T-helper 1 cell treated with Interleukin-12 subunit alpha and Interleukin-12 subunit beta and Interleukin-4 antibody, amounts not matched to agents 30 μg/mL and 1 μg/mL, for 36 hours (primary cell): ENCODE measurements around the gene SH3PXD2A.
"Not testable (repeated sequence)": the region's sequence is repeated elsewhere in the genome, so short reads cannot be mapped to it uniquely, and the experiment has no call there.

Source experiments
- H3K27ac Mint-ChIP-seq: one replicate; pipeline ENCODE4 v1.8.0; 2021; ENCODE audit warnings: mild to moderate bottlenecking, mixed read lengths
- H3K27me3 Mint-ChIP-seq: one replicate; pipeline ENCODE4 v1.8.0; 2021; ENCODE audit warnings: low read depth, mixed read lengths
- H3K36me3 Mint-ChIP-seq: one replicate; pipeline ENCODE4 v1.8.0; 2021; ENCODE audit warnings: low read depth, mixed read lengths
- H3K4me1 Mint-ChIP-seq: one replicate; pipeline ENCODE4 v1.8.0; 2021; ENCODE audit warnings: low read depth, mixed read lengths
- H3K4me3 Mint-ChIP-seq: one replicate; pipeline ENCODE4 v1.8.0; 2021; ENCODE audit warnings: mild to moderate bottlenecking, moderate library complexity, mixed read lengths
- H3K9me3 Mint-ChIP-seq: one replicate; pipeline ENCODE4 v1.8.0; 2021; ENCODE audit warnings: mixed read lengths

SH3PXD2A gene

DNA sequence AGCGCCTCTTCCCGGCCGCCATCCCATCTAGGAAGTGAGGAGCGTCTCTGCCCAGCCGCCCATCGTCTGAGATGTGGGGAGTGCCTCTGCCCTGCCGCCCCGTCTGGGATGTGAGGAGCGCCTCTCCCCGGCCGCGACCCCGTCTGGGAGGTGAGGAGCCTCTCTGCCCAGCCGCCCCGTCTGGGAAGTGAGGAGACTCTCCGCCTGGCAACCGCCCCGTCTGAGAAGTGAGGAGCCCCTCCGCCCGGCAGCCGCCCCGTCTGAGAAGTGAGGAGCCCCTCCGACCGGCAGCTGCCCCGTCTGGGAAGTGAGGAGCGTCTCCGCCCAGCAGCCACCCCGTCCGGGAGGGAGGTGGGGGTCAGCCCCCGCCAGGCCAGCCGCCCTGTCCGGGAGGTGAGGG lies 248.3 kb downstream of the SH3PXD2A start:
- H3K4me3 Mint-ChIP-seq, H3K27ac Mint-ChIP-seq, H3K27me3 Mint-ChIP-seq, H3K9me3 Mint-ChIP-seq, H3K4me1 Mint-ChIP-seq: not testable (repeated sequence)
- H3K36me3 Mint-ChIP-seq = peaks cover 14% of the 10 kb centered on the region

DNA sequence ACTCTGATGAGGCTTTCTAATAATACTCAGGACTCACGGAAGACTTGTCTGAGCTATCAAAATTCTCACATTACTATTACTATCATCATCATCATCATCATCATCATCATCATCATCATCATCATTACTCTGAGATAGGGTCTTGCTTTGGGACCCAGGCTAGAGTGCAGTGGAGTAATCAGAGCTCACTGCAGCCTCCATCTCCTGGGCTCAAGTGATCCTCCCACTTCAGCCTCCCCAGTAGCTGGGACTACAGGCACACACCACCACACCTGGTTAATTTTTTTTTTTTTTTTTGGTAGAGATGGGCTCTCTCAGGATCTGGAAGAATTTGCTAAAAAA lies 249.3 kb downstream of the SH3PXD2A start:
- not testable (repeated sequence) for H3K9me3 Mint-ChIP-seq, H3K27ac Mint-ChIP-seq, H3K4me3 Mint-ChIP-seq, H3K4me1 Mint-ChIP-seq, H3K27me3 Mint-ChIP-seq
- H3K36me3 Mint-ChIP-seq = peaks cover 14% of the 10 kb centered on the region

- Mint-ChIP-seq H3K9me3 (no peaks in the 10 kb centered on the region), H3K36me3 (peaks cover 14% of the 10 kb centered on the region), H3K4me3 (no peak overlapping the region), H3K27me3 (no peaks in the 10 kb centered on the region), H3K27ac (no peak overlapping the region), H3K4me1 (no peaks in the 10 kb centered on the region)
These were observed 249.8 kb downstream of the SH3PXD2A start for GRCh38 chr10:103605359-103606096.

- H3K27ac Mint-ChIP-seq = no peak overlapping the region
These were observed 252.0 kb downstream of the SH3PXD2A start for GRCh38 chr10:103603382-103603781.

GRCh38 chr10:103602852-103603155 lies 252.6 kb downstream of the SH3PXD2A start:
- no peak overlapping the region for H3K27ac Mint-ChIP-seq
- no peaks in the 10 kb centered on the region for H3K9me3 Mint-ChIP-seq
- no peak overlapping the region for H3K4me3 Mint-ChIP-seq
- peaks cover 14% of the 10 kb centered on the region for H3K36me3 Mint-ChIP-seq
- H3K27me3 Mint-ChIP-seq = no peaks in the 10 kb centered on the region
- no peaks in the 10 kb centered on the region for H3K4me1 Mint-ChIP-seq

More at GRCh38 chr10:103603382-103603781, 252.0 kb downstream of the SH3PXD2A start:
- Mint-ChIP-seq H3K4me1 (no peaks in the 10 kb centered on the region), H3K9me3 (no peaks in the 10 kb centered on the region), H3K27me3 (no peaks in the 10 kb centered on the region), H3K4me3 (no peak overlapping the region), H3K36me3 (peaks cover 14% of the 10 kb centered on the region)

DNA sequence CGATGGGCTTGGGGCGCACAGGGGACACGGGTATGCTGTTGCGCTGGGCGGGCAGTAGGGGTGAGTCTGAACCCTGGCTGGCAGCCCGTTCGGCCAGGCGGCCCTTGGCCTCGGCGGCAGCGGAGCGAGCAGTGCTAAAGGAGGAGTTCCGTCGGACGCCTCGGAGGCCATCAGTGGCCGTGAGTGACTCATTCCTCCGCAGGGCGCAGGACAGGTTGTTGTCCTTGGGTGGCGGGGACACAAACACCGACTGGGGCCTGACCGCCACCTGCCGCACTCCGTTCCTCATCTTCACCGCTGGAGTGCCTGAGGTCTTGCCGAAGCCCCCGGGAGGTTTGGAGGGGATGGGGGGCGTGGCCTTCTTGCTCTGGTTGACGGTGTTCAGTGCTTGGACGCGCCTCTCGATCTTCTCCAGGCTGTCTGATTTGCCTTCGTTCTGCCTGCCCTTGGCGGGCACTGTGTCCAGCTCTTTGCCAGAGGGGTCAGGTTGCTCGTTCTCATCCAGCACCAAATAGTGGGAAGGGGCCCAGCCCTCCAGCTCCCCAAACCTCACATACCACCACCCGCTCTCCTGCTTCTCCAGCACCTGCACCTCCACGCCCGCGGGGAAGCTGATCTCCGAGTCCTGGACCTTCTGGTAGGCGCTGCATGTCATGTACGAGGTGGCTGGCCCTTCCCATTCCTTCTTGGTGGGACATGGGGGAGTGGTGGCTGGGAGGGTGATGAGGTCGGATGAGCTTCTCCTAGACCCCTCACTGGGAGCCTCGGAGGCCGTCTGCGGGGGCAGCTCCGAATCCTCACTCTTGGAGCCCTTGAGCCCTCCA lies 253.1 kb downstream of the SH3PXD2A start:
- H3K36me3 Mint-ChIP-seq = peaks cover 14% of the 10 kb centered on the region
- no peaks in the 10 kb centered on the region for H3K27me3 Mint-ChIP-seq
- H3K4me3 Mint-ChIP-seq = no peak overlapping the region
- H3K27ac Mint-ChIP-seq = no peak overlapping the region
- no peaks in the 10 kb centered on the region for H3K4me1 Mint-ChIP-seq
- no peaks in the 10 kb centered on the region for H3K9me3 Mint-ChIP-seq

GRCh38 chr10:103600956-103601569 lies 254.3 kb downstream of the SH3PXD2A start:
- H3K4me1 Mint-ChIP-seq = no peaks in the 10 kb centered on the region
- no peaks in the 10 kb centered on the region for H3K9me3 Mint-ChIP-seq
- H3K27ac Mint-ChIP-seq = no peak overlapping the region
- H3K4me3 Mint-ChIP-seq = no peak overlapping the region
- H3K27me3 Mint-ChIP-seq = no peaks in the 10 kb centered on the region
- H3K36me3 Mint-ChIP-seq = peaks cover 13% of the 10 kb centered on the region

GRCh38 chr10:103600325-103600724 lies 255.1 kb downstream of the SH3PXD2A start:
- Mint-ChIP-seq H3K9me3 (no peaks in the 10 kb centered on the region), H3K4me1 (no peaks in the 10 kb centered on the region), H3K36me3 (peaks cover 11% of the 10 kb centered on the region)

GRCh38 chr10:103599907-103600306 lies 255.5 kb downstream of the SH3PXD2A start:
- Mint-ChIP-seq H3K9me3 (no peaks in the 10 kb centered on the region), H3K4me3 (no peak overlapping the region), H3K27me3 (no peaks in the 10 kb centered on the region), H3K4me1 (no peaks in the 10 kb centered on the region), H3K36me3 (peaks cover 11% of the 10 kb centered on the region), H3K27ac (no peak overlapping the region)

More at GRCh38 chr10:103600325-103600724, 255.1 kb downstream of the SH3PXD2A start:
- no peak overlapping the region for H3K4me3 Mint-ChIP-seq
- H3K27me3 Mint-ChIP-seq = no peaks in the 10 kb centered on the region
- H3K27ac Mint-ChIP-seq = no peak overlapping the region

DNA sequence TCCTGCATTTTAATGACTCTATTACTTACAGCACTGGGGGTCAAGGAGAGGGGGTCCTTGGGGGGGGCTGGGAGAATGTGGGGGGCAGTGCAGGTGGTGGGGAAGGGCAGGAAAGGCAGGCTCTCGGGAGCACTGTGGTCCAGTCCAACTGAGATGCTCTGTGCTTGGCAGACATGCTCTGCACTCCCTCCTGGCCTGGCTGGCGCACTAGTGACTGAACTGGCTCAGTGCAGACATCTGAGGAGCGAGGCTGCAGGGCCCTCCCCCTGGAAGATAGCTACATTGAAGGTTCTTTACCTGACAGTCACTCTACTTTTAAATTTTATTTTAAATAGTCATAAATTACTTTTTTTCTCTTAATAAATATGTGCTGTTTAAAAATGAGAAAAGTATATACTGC lies 256.2 kb downstream of the SH3PXD2A start:
- Mint-ChIP-seq H3K27me3 (no peaks in the 10 kb centered on the region), H3K36me3 (peaks cover 11% of the 10 kb centered on the region), H3K4me1 (no peaks in the 10 kb centered on the region), H3K4me3 (no peak overlapping the region), H3K9me3 (no peaks in the 10 kb centered on the region), H3K27ac (no peak overlapping the region)

DNA sequence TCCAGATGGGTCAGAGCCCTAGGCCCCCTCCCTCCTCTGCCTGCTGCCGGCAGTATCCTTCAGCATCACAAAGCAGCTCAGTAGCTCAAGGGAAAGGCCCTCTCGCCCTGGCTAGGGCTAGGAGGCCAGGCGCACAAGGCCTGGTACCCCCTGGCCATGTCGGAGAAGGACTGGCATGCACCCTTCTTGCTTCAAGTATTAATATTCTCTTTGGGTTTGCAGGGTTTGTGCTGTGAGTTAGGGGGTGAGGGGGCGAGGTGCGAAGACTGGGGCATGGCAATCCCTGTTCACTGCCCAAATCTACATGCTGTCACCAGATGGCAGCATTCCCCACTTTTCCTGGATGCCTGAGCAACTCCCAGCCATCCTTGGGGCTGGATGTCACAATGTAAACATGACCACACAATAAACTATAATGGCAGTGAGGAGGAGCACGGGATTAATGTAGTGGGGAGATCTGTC lies 256.7 kb downstream of the SH3PXD2A start:
- H3K36me3 Mint-ChIP-seq = peaks cover 9% of the 10 kb centered on the region

GRCh38 chr10:103597003-103597402 lies 258.4 kb downstream of the SH3PXD2A start:
- Mint-ChIP-seq H3K9me3 (no peaks in the 10 kb centered on the region), H3K4me1 (no peaks in the 10 kb centered on the region), H3K4me3 (no peak overlapping the region), H3K27me3 (no peaks in the 10 kb centered on the region), H3K27ac (no peak overlapping the region), H3K36me3 (no peaks in the 10 kb centered on the region)

More for the DNA sequence above, 256.7 kb downstream of the SH3PXD2A start:
- no peak overlapping the region for H3K27ac Mint-ChIP-seq
- H3K9me3 Mint-ChIP-seq = no peaks in the 10 kb centered on the region
- H3K27me3 Mint-ChIP-seq = no peaks in the 10 kb centered on the region
- no peaks in the 10 kb centered on the region for H3K4me1 Mint-ChIP-seq
- no peak overlapping the region for H3K4me3 Mint-ChIP-seq

DNA sequence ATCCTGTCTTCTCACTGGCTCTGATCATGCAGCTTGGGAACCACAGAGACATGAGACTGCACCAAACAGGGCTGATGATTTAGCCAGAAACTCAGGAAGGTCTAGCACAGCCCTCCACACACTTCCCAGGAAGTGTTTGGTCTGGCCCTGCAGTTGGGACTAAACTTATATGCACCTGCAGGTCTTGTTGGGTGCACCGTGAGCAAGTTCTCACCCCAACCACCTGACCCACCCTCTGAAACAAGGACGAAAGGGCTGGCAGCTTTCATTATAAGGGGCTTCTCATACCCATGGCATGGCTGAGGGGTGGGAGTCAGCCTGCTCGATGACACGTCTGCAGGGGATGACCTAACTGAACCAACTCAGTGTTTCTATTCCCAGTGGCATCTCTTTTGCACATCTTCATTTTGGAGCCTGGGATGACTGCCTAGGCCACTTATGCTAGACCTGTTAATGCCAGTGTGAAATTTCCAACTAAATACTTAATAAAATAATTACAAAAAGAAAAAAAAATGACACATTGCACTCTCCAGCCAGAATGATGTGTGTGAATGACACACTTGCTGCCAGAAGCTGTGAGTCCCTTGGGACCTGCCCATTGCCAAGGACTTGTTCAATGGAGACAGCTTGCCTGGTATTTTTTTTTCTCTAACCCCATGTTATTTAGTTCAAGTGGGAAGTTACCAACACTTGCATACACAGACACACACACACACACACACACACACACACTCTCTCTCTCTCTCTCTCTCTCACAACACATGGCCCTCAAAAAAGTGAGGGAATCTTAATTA lies 259.2 kb downstream of the SH3PXD2A start:
- Mint-ChIP-seq H3K9me3 (no peaks in the 10 kb centered on the region), H3K4me3 (no peak overlapping the region), H3K4me1 (no peaks in the 10 kb centered on the region), H3K27ac (no peak overlapping the region), H3K36me3 (no peaks in the 10 kb centered on the region), H3K27me3 (no peaks in the 10 kb centered on the region)

DNA sequence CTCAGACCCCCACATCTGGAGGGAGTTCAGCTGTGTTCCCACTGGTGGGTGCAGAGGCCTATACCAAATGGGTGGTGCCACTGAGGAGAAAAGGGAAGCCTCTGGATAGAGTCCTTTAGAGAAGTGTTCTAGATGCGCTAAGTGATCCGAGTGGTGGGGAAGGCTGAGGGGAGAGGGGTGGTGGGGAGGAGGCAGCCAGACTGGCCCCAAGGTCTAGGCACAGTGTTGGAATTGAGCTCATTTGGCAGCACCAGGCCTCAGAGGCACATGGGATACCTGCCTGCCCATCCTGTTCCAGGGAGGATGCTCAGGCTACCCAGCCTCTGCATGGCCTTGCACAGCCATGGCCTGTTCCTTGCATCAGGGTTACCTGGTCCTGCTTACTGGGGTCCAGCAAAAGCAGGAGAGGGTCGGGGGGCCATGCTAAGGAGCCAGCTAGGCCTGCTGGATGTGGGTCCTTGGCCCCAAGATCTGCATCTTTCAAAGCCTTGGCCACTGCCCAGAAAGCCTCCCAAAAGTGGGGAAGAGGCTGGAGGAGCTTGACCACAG lies 262.3 kb downstream of the SH3PXD2A start:
- no peak overlapping the region for H3K27ac Mint-ChIP-seq
- no peaks in the 10 kb centered on the region for H3K27me3 Mint-ChIP-seq
- no peak overlapping the region for H3K4me3 Mint-ChIP-seq
- H3K9me3 Mint-ChIP-seq = no peaks in the 10 kb centered on the region
- H3K36me3 Mint-ChIP-seq = no peaks in the 10 kb centered on the region
- H3K4me1 Mint-ChIP-seq = no peaks in the 10 kb centered on the region
